ENCODE data around the gene GSTA4.

DNA sequence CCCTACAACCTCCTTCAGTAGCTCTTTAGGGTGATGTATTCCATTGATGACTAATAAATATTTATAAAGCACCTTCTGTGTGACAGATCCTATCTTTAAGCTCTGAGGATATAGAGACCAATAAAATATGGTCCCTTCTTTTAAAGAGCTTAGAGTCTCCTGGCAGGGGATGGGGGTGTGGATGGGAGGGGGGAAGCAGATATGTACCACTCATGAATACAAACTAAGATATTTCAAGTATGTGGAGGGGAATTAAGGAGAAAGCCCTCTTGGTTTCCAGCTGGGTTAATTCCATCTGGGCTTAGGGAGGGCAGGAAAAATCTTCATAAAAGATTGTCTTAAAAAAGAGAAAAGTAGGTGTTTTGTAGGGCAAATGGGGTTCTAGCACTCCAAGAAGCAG, 48.5 kb upstream of the GSTA4 start:
- TF ChIP-seq, protein P1, sequence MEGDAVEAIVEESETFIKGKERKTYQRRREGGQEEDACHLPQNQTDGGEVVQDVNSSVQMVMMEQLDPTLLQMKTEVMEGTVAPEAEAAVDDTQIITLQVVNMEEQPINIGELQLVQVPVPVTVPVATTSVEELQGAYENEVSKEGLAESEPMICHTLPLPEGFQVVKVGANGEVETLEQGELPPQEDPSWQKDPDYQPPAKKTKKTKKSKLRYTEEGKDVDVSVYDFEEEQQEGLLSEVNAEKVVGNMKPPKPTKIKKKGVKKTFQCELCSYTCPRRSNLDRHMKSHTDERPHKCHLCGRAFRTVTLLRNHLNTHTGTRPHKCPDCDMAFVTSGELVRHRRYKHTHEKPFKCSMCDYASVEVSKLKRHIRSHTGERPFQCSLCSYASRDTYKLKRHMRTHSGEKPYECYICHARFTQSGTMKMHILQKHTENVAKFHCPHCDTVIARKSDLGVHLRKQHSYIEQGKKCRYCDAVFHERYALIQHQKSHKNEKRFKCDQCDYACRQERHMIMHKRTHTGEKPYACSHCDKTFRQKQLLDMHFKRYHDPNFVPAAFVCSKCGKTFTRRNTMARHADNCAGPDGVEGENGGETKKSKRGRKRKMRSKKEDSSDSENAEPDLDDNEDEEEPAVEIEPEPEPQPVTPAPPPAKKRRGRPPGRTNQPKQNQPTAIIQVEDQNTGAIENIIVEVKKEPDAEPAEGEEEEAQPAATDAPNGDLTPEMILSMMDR (IDR thresholded peaks at IDR 0.05): no peak
- TF ChIP-seq EP300 (IDR thresholded peaks at IDR 0.05): no peak

Data from ovary (tissue), 3 donors.